KMS-11 (cell line): ENCODE results near the gene WDR88.

ENCODE experiments used
- H2AFZ ChIP-seq: fragments of 200-600 bp; sonication (generic); 2 replicates; pipeline ENCODE4 v1.6.1; 2016; ENCODE audit warnings: antibody characterized with exemption, mixed run types, low read depth
- H3K27ac ChIP-seq: fragments of 200-600 bp; sonication (generic); 2 replicates; pipeline ENCODE4 v1.6.1; 2016; ENCODE audit warnings: mild to moderate bottlenecking, mixed run types
- H3K27me3 ChIP-seq: fragments of 200-600 bp; sonication (generic); 2 replicates; pipeline ENCODE4 v1.6.1; 2017; ENCODE audit warnings: mild to moderate bottlenecking, low read depth, mixed run types, moderate library complexity; ENCODE audit not compliant: insufficient read depth
- H3K36me3 ChIP-seq: fragments of 200-600 bp; sonication (generic); 2 replicates; pipeline ENCODE4 v1.6.1; 2017; ENCODE audit warnings: mild to moderate bottlenecking, mixed run types; ENCODE audit not compliant: insufficient read depth
- H3K4me1 ChIP-seq: fragments of 200-600 bp; sonication (generic); 2 replicates; pipeline ENCODE4 v1.6.1; 2016; ENCODE audit warnings: mild to moderate bottlenecking, low read depth, mixed run types; ENCODE audit not compliant: poor library complexity, severe bottlenecking
- H3K4me2 ChIP-seq: fragments of 200-600 bp; sonication (generic); 2 replicates; pipeline ENCODE4 v1.7.0; 2016; ENCODE audit warnings: mild to moderate bottlenecking, mixed run types
- H3K4me3 ChIP-seq: fragments of 200-600 bp; sonication (generic); IDR thresholded peaks from 2 replicates; pipeline ENCODE4 v1.6.1; 2017; ENCODE audit warnings: low read depth, low read length, mixed read lengths; ENCODE audit not compliant: insufficient read depth
- H3K79me2 ChIP-seq: fragments of 200-600 bp; sonication (generic); 2 replicates; pipeline ENCODE4 v1.6.1; 2016; ENCODE audit warnings: low read depth, mixed run types; ENCODE audit not compliant: insufficient read depth
- H3K9ac ChIP-seq: fragments of 200-600 bp; sonication (generic); 2 replicates; pipeline ENCODE4 v1.6.1; 2016; ENCODE audit warnings: mild to moderate bottlenecking, mixed run types
- H4K20me1 ChIP-seq: fragments of 200-600 bp; sonication (generic); 2 replicates; pipeline ENCODE4 v1.6.1; 2016; ENCODE audit warnings: mild to moderate bottlenecking, mixed run types; ENCODE audit not compliant: insufficient read depth
- TF ChIP-seq, protein P1 (sequence below): fragments of 200-600 bp; sonication (generic); conservative IDR thresholded peaks from 2 replicates; pipeline ENCODE4 v1.6.1; 2017; ENCODE audit warnings: low read depth, mild to moderate bottlenecking, antibody characterized with exemption, low read length, moderate library complexity, mixed read lengths

The WDR88 gene

DNA sequence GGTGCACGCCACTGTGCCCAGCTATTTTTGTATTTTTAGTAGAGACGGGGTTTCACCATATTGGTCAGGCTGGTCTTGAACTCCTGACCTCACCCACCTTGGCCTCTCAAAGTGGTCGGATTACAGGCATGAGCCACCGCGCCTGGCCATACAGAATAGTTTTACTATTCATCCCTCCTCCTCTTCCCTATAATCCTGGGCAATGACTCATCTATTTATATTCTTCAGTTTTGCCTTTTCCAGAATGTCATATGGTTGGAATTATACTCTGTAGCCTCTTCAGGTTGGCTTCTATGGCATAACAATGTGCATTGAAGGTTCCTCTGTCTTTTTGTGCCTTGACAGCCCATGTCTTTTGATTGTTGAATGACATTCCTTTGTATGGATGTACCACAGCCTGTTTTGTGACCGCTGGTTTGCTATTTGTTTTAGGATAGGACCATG is 40.0 kb downstream of the WDR88 start:
- no peak overlapping the region for H3K27ac ChIP-seq
- no peak overlapping the region for H3K4me3 ChIP-seq
- no peaks in the 10 kb centered on the region for H3K27me3 ChIP-seq
- H4K20me1 ChIP-seq: no peaks in the 10 kb centered on the region
- H3K9ac ChIP-seq: no peak overlapping the region
- no peaks in the 10 kb centered on the region for H3K79me2 ChIP-seq
- no peaks in the 10 kb centered on the region for H3K36me3 ChIP-seq
- no peak overlapping the region for H3K4me2 ChIP-seq
- no peak overlapping the region for H2AFZ ChIP-seq
- TF ChIP-seq, protein P1, sequence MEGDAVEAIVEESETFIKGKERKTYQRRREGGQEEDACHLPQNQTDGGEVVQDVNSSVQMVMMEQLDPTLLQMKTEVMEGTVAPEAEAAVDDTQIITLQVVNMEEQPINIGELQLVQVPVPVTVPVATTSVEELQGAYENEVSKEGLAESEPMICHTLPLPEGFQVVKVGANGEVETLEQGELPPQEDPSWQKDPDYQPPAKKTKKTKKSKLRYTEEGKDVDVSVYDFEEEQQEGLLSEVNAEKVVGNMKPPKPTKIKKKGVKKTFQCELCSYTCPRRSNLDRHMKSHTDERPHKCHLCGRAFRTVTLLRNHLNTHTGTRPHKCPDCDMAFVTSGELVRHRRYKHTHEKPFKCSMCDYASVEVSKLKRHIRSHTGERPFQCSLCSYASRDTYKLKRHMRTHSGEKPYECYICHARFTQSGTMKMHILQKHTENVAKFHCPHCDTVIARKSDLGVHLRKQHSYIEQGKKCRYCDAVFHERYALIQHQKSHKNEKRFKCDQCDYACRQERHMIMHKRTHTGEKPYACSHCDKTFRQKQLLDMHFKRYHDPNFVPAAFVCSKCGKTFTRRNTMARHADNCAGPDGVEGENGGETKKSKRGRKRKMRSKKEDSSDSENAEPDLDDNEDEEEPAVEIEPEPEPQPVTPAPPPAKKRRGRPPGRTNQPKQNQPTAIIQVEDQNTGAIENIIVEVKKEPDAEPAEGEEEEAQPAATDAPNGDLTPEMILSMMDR: no peak
- peaks cover 5% of the 10 kb centered on the region for H3K4me1 ChIP-seq

DNA sequence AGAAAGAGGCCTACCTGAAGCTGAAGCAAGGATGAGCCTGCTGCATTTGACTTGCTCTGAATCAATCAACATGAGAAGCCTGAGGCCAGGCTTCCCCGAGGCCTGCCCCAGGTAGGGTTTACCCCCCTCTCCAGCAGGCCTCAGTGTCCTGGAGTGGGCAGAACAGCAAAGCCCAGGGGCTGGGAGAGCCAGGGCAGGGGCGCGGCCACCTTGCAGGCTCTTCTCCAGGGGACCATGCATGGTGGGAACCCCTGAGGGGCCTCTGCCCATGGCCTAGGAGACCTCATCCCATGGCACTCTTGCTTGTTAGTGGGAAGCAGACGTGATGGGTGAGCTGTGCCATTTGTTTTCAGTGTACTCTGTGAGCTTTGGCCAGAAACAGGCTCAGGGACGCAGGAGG is 42.3 kb downstream of the WDR88 start:
- Histone ChIP-seq H3K79me2 (no peaks in the 10 kb centered on the region), H3K27me3 (no peaks in the 10 kb centered on the region), H3K9ac (no peak overlapping the region), H3K4me1 (peaks cover 12% of the 10 kb centered on the region), H4K20me1 (no peaks in the 10 kb centered on the region), H3K36me3 (no peaks in the 10 kb centered on the region), H2AFZ (no peak overlapping the region), H3K27ac (no peak overlapping the region), H3K4me3 (no peak overlapping the region), H3K4me2 (no peak overlapping the region)
- TF ChIP-seq, protein P1: no peak

DNA sequence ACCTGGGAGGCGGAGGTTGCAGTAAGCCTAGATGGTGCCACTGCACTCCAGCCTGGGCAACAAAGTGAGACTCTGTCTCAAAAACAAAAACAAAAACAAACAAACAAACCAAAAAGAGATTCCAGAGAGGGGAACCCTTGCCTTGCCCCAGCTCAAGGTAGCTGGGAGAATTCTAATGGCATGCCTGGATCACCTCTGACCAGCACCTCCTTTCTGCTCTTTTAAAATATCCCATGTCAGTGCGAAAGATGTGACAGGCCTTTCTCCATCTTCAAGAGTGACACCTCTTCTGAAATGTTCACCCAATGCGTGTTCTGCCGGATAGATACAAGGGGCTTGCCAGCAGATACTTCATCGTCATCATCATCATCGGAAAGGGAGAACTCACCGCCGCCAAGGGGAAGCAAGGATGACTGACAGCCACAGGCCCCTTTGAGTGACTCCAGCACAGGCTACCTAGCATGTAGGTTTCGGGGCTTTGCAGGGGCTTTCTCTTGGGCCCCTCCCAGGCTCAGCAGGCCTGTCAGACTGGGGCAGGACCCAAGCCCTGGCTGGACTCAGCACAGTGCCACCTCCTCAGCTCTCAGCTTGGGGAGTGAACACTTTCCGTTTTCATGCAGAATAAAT is 43.4 kb downstream of the WDR88 start:
- H3K4me1 ChIP-seq: peaks cover 12% of the 10 kb centered on the region
- no peak overlapping the region for H3K27ac ChIP-seq
- TF ChIP-seq, protein P1: no peak
- H3K4me3 ChIP-seq: peak overlapping the region; percentile 71
- H3K27me3 ChIP-seq: no peaks in the 10 kb centered on the region
- H3K9ac ChIP-seq: peak overlapping the region; percentile 85; the same call in 1 of the 2 replicates
- H3K79me2 ChIP-seq: no peaks in the 10 kb centered on the region
- H2AFZ ChIP-seq: no peak overlapping the region
- no peaks in the 10 kb centered on the region for H3K36me3 ChIP-seq
- peak overlapping the region; percentile 90 for H3K4me2 ChIP-seq
- H4K20me1 ChIP-seq: no peaks in the 10 kb centered on the region

DNA sequence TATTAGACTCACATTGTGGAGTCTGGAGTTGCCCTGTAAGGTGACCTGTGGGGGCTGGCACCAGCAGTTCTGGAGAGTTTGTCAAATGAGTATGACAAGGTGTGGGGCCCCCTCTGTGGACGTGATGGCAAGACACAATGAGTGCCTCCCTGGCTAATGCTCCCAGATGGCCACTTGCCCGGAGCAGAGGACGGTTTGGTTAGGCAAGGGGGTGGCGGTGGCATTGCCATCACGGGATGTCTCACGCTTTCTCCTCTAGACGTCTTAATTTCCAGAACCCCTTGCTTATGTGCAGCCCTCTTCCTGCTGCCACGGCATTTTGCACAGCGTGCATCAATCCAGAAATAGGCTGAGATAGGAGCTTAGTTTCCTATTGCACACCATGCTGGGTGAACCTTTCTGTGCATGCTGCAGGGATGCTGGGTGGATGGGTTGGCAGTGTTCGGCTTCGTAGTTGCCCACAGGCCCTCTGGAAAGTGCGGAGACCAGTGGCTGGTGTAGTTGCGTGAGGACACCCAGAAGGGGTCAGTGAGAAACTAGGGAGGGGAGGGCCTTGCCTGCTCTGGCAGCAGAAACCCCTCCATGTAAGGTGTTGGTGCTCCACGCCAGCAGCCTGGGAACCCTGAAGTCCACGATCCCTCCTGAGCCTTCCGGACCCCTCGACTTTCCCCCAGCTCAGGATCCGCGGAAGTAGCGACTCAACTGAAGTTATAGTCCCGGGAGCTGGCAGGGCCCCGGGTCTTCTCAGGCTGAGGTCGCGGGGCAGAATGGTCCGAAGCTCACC is 44.2 kb downstream of the WDR88 start:
- Histone ChIP-seq H3K4me2 (peak overlapping the region; percentile 90), H3K4me1 (peaks cover 12% of the 10 kb centered on the region), H3K4me3 (peak overlapping the region; percentile 71), H3K27me3 (no peaks in the 10 kb centered on the region), H3K9ac (peak overlapping the region; percentile 85), H4K20me1 (no peaks in the 10 kb centered on the region), H3K36me3 (no peaks in the 10 kb centered on the region), H3K79me2 (no peaks in the 10 kb centered on the region), H2AFZ (peak overlapping the region; percentile 82), H3K27ac (peak overlapping the region; percentile 53)
- TF ChIP-seq, protein P1: no peak
